Measurements from ENCODE around the gene PKDCC. TPM values are rescaled to one million over a fixed set of nuclear protein-coding genes. Genes with fewer than 3 reads are reported as not detected.

The PKDCC gene
- total RNA-seq, 1 donor from 2014 or later = 9.6 TPM

- Mint-ChIP-seq H3K4me3 (ENCODE audit: unreplicated experiment) (no peak overlapping the region), H3K27me3 (ENCODE audit: unreplicated experiment) (peaks cover 17% of the 10 kb centered on the region), H3K4me1 (ENCODE audit: unreplicated experiment) (peaks cover 18% of the 10 kb centered on the region), H3K27ac (ENCODE audit: unreplicated experiment) (no peak overlapping the region), H3K36me3 (ENCODE audit: low read depth, unreplicated experiment) (no peaks in the 10 kb centered on the region), H3K9me3 (ENCODE audit: unreplicated experiment) (no peaks in the 10 kb centered on the region)
- no peak for DNase-seq (ENCODE audit: low spot score)
- no peak for TF ChIP-seq CTCF (IDR thresholded peaks at IDR 0.05; ENCODE audit: unreplicated experiment)
Measured at GRCh38 chr2:42044939-42045338, 2.9 kb upstream of the PKDCC start.

- DNase-seq (ENCODE audit: low spot score) = no peak
- Mint-ChIP-seq H3K36me3 (ENCODE audit: low read depth, unreplicated experiment) (no peaks in the 10 kb centered on the region), H3K27ac (ENCODE audit: unreplicated experiment) (no peak overlapping the region), H3K4me3 (ENCODE audit: unreplicated experiment) (no peak overlapping the region), H3K4me1 (ENCODE audit: unreplicated experiment) (peaks cover 18% of the 10 kb centered on the region), H3K9me3 (ENCODE audit: unreplicated experiment) (no peaks in the 10 kb centered on the region), H3K27me3 (ENCODE audit: unreplicated experiment) (peaks cover 18% of the 10 kb centered on the region)
- no peak for TF ChIP-seq CTCF (IDR thresholded peaks at IDR 0.05; ENCODE audit: unreplicated experiment)
Measured at GRCh38 chr2:42045352-42045751, 2.5 kb upstream of the PKDCC start.

GRCh38 chr2:42045848-42046748, 1.7 kb upstream of the PKDCC start:
- no peak for DNase-seq (ENCODE audit: low spot score)
- Mint-ChIP-seq H3K27me3 (ENCODE audit: unreplicated experiment) (peaks cover 19% of the 10 kb centered on the region), H3K4me3 (ENCODE audit: unreplicated experiment) (peak overlapping the region; percentile 88), H3K27ac (ENCODE audit: unreplicated experiment) (peak overlapping the region; percentile 42), H3K36me3 (ENCODE audit: low read depth, unreplicated experiment) (no peaks in the 10 kb centered on the region), H3K9me3 (ENCODE audit: unreplicated experiment) (no peaks in the 10 kb centered on the region), H3K4me1 (ENCODE audit: unreplicated experiment) (peaks cover 18% of the 10 kb centered on the region)
- no peak for TF ChIP-seq CTCF (IDR thresholded peaks at IDR 0.05; ENCODE audit: unreplicated experiment)

GRCh38 chr2:42046819-42047487, 868 bp upstream of the PKDCC start:
- DNase-seq (ENCODE audit: low spot score) = peak; percentile 16
- Mint-ChIP-seq H3K4me1 (ENCODE audit: unreplicated experiment) (peaks cover 18% of the 10 kb centered on the region), H3K9me3 (ENCODE audit: unreplicated experiment) (no peaks in the 10 kb centered on the region), H3K27me3 (ENCODE audit: unreplicated experiment) (peaks cover 22% of the 10 kb centered on the region), H3K36me3 (ENCODE audit: low read depth, unreplicated experiment) (no peaks in the 10 kb centered on the region), H3K27ac (ENCODE audit: unreplicated experiment) (peak overlapping the region; percentile 78), H3K4me3 (ENCODE audit: unreplicated experiment) (peak overlapping the region; percentile 88)
- no peak for TF ChIP-seq CTCF (IDR thresholded peaks at IDR 0.05; ENCODE audit: unreplicated experiment)

Measured in endothelial cell (in vitro differentiated cells).